ENCODE data around the gene ATP5ME.

The ATP5ME gene

DNA sequence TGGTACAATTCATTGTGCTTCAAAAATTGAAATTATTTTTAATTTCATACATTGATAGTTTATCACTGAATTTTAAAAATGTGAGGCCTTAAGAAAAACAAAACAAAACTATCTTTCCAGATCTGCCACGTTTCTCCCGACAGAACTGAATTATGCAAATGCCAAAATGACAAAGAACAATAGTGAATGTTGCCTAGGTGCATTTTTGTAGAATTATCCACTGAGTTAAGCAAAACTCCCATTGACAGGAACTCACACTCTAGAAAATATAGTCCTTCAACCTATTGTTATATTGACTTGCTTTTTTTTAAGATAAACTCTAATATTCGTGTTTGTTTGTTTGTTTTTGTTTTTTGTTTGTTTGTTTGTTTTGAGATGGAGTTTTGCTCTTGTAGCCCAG lies 38.0 kb upstream of the ATP5ME start:
- TF ChIP-seq, protein P1, sequence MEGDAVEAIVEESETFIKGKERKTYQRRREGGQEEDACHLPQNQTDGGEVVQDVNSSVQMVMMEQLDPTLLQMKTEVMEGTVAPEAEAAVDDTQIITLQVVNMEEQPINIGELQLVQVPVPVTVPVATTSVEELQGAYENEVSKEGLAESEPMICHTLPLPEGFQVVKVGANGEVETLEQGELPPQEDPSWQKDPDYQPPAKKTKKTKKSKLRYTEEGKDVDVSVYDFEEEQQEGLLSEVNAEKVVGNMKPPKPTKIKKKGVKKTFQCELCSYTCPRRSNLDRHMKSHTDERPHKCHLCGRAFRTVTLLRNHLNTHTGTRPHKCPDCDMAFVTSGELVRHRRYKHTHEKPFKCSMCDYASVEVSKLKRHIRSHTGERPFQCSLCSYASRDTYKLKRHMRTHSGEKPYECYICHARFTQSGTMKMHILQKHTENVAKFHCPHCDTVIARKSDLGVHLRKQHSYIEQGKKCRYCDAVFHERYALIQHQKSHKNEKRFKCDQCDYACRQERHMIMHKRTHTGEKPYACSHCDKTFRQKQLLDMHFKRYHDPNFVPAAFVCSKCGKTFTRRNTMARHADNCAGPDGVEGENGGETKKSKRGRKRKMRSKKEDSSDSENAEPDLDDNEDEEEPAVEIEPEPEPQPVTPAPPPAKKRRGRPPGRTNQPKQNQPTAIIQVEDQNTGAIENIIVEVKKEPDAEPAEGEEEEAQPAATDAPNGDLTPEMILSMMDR (IDR thresholded peaks at IDR 0.05): no peak
- no peak overlapping the region for H3K27ac ChIP-seq
- H3K4me3 ChIP-seq: no peak overlapping the region
- intact Hi-C loops (cut with DNase I; ENCODE audit: low total_unique reads): no loop called here
- DNase-seq: no peak
- no peaks in the 10 kb centered on the region for H3K27me3 ChIP-seq
- no peaks in the 10 kb centered on the region for H3K9me3 ChIP-seq
- peaks cover 0 to 8% (median 0%) of the 10 kb centered on the region in 3 donors for H3K36me3 ChIP-seq
- H3K4me1 ChIP-seq: peaks cover 0 to 18% (median 16%) of the 10 kb centered on the region in 4 donors

DNA sequence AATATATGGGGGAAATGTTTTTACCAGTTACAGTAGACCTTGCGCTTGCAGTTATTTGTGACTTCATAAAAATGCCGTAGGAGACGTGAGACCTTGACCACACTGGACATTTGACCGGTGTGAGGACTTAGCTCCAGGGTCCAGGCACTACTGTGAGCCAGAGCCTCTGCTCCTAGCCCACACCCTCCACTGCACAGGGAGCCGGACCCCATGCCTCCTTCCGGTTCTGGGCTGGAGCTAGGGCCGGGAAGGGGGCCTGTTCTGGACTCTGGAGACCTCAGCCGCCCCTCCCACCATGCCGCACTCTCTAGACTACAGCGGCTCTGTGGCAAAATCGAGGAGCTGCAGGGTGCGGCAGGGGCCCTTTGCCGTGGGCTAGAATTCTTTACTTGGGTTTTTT lies 36.8 kb upstream of the ATP5ME start:
- H3K27me3 ChIP-seq: no peaks in the 10 kb centered on the region
- peaks cover 0 to 8% (median 0%) of the 10 kb centered on the region in 3 donors for H3K36me3 ChIP-seq
- H3K9me3 ChIP-seq: no peaks in the 10 kb centered on the region
- no peak for DNase-seq
- H3K4me3 ChIP-seq: no peak overlapping the region
- H3K4me1 ChIP-seq: peaks cover 0 to 27% (median 24%) of the 10 kb centered on the region in 4 donors
- no peak overlapping the region for H3K27ac ChIP-seq
- TF ChIP-seq, protein P1 (IDR thresholded peaks at IDR 0.05): no peak
- intact Hi-C loops (cut with DNase I; ENCODE audit: low total_unique reads): no loop called here

DNA sequence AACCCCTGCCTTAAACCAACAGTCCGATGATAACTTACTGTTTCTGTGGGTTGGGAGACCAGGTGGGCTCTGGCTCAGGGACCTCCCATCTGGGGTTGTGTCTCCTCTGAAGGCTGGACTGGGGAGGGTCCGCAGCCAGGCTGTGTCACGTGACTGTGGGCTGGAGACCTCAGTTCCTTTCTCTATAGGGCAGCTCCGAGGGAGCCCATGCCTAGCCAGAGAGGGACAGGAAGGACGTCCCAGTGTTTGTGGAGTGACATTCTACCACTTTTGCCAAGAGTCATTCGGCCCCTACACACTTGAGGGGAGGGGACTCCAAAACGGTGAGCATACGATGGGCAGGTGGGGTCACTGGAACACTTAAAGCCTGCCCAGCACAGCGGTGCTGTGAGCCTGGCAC lies 36.0 kb upstream of the ATP5ME start:
- Histone ChIP-seq H3K27ac (no peak overlapping the region), H3K4me1 (peaks cover 0 to 31% (median 25%) of the 10 kb centered on the region in 4 donors), H3K27me3 (no peaks in the 10 kb centered on the region), H3K9me3 (no peaks in the 10 kb centered on the region), H3K4me3 (no peak overlapping the region), H3K36me3 (peaks cover 0 to 8% (median 0%) of the 10 kb centered on the region in 3 donors)
- intact Hi-C loops (cut with DNase I; ENCODE audit: low total_unique reads): no loop called here
- DNase-seq: no peak
- TF ChIP-seq, protein P1 (IDR thresholded peaks at IDR 0.05): no peak

DNA sequence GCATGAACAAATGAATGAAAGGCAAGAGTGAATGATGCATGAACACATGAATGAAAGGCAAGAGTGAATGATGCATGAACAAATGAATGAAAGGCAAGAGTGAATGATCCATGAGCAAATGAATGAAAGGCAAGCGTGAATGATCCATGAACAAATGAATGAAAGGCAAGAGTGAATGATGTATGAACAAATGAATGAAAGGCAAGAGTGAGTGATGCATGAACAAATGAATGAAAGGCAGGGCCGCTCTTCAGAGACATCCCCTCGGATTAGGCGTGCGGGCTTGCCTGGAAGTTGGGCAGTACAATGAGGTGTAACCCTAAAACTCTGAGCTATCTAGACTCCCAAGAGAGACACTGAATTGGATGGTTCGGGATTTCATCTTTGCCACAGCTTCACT lies 35.3 kb upstream of the ATP5ME start:
- TF ChIP-seq, protein P1 (IDR thresholded peaks at IDR 0.05): no peak
- peaks cover 0 to 6% (median 0%) of the 10 kb centered on the region in 3 donors for H3K36me3 ChIP-seq
- DNase-seq: no peak
- no peak overlapping the region for H3K4me3 ChIP-seq
- H3K4me1 ChIP-seq: peaks cover 0 to 35% (median 26%) of the 10 kb centered on the region in 4 donors
- H3K27ac ChIP-seq: no peak overlapping the region
- H3K27me3 ChIP-seq: no peaks in the 10 kb centered on the region
- intact Hi-C loops (cut with DNase I; ENCODE audit: low total_unique reads): loop anchor here (10.0 kb wide), 1 partner anchor 75 kb away; no protein-coding TSS in a partner anchor
- H3K9me3 ChIP-seq: no peaks in the 10 kb centered on the region

DNA sequence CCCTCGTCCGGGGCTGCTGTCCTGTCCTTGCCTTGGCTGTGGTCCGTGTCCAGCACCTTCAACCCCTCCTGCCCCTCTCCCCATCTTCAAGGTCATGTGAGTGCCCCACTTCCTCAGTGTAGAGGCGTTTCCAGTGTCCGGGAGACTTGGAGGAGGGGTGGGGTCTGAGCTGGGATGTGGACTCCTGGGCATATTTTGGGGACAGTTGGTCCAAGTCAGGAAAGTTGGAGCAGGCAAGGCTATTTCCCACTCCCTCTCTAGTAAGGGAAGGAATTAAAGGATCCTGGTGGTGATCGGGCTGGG lies 34.5 kb upstream of the ATP5ME start:
- Histone ChIP-seq H3K4me1 (peaks cover 0 to 35% (median 26%) of the 10 kb centered on the region in 4 donors), H3K27me3 (no peaks in the 10 kb centered on the region), H3K36me3 (no peaks in the 10 kb centered on the region), H3K9me3 (no peaks in the 10 kb centered on the region), H3K27ac (no peak overlapping the region), H3K4me3 (no peak overlapping the region)
- TF ChIP-seq, protein P1 (IDR thresholded peaks at IDR 0.05): no peak
- intact Hi-C loops (cut with DNase I; ENCODE audit: low total_unique reads): loop anchor here (10.0 kb wide), 1 partner anchor 76 kb away; no protein-coding TSS in a partner anchor
- no peak for DNase-seq
